HepG2 (cell line): ENCODE measurements around the gene URB1. TPM values are rescaled to one million over a fixed set of nuclear protein-coding genes. Genes with fewer than 3 reads are reported as not detected.

Experiments
- ATAC-seq: fragments of 200-7000 bp; cut with Tn5 transposase; 3 replicates; pipeline ENCODE4 v1.9.1; 2020; ENCODE audit warnings: mild to moderate bottlenecking, moderate library complexity
- BruUV-seq: library from RNA; stranded (reverse); fragments of 400-500 nt; replicated peaks from 2 replicates; lab custom pipeline; 2021; lab: Mats Ljungman, UMichigan
- CTCF ChIA-PET: fragments of 300-600 bp; formaldehyde crosslinking; extraction: SDS; loops from one replicate; lab custom pipeline; 2021; ENCODE audit warnings: low total read pairs, inconsistent platforms, low intra/inter-chr PET ratio; lab: Yijun Ruan, JAX
- POLR2A ChIA-PET: fragments of 350-600 bp; sonication (Branson Sonifier 250); formaldehyde crosslinking; loops from one replicate; lab custom pipeline; 2020; ENCODE audit warnings: antibody characterized with exemption, inconsistent platforms; lab: Yijun Ruan, JAX
- DNase-seq: peaks from one replicate; pipeline ENCODE4 v3.0.0-alpha.2; 2015; ENCODE audit warnings: low spot score
- FAIRE-seq: peaks from 3 replicates; lab custom pipeline; 2011; peaks lifted over from hg19 to GRCh38; lab: Jason Lieb, UNC
- H2AFZ ChIP-seq: one replicate; pipeline ENCODE4 v1.6.1; 2011; ENCODE audit warnings: low read length, inconsistent platforms
- H3K27ac ChIP-seq: fragments of 300-600 bp; 3 replicates; pipeline ENCODE4 v1.8.0; 2011; ENCODE audit warnings: mixed run types, mild to moderate bottlenecking, mixed read lengths, low read length, inconsistent platforms; ENCODE audit not compliant: insufficient read depth; ENCODE audit errors: extremely low read length
- H3K27me3 ChIP-seq, 2 experiments: fragments of 200-600 bp in 1 of 2; 2 replicates in 1 of 2; 3 replicates in 1 of 2; pipeline versions ENCODE4 v1.6.0 to v1.8.0; 2011; ENCODE audit warnings: low read length in 2 of 2, mild to moderate bottlenecking in 2 of 2, moderate library complexity in 2 of 2, inconsistent platforms in 1 of 2; ENCODE audit not compliant: insufficient read depth in 2 of 2, control insufficient read depth in 1 of 2
- H3K36me3 ChIP-seq, 2 experiments: fragments of 200-600 bp in 1 of 2; replicated peaks in 1 of 2; 2 replicates in 1 of 2; 3 replicates in 1 of 2; pipeline versions ENCODE4 v1.5.1 to v1.8.0; 2011; ENCODE audit warnings: low read length in 2 of 2, inconsistent platforms in 1 of 2; ENCODE audit not compliant: insufficient read depth in 2 of 2, control insufficient read depth in 1 of 2
- H3K4me1 ChIP-seq: 2 replicates; pipeline ENCODE4 v1.5.1; 2012; ENCODE audit warnings: low read length, inconsistent platforms; ENCODE audit not compliant: insufficient read depth
- H3K4me2 ChIP-seq: 2 replicates; pipeline ENCODE4 v1.6.0; 2011; ENCODE audit warnings: low read depth, low read length, inconsistent platforms
- H3K4me3 ChIP-seq, 3 experiments: fragments of 200-600 bp in 1 of 3; sonication (generic), shearing (Covaris generic) in 1 of 3; replicated peaks in 1 of 3; 2 replicates each; pipeline ENCODE4 v1.5.1; 2011 to 2016; ENCODE audit warnings: low read length in 3 of 3, inconsistent platforms in 2 of 3, low read depth in 2 of 3, mild to moderate bottlenecking in 2 of 3, control low read depth in 1 of 3, mixed read lengths in 1 of 3; ENCODE audit not compliant: insufficient read depth in 1 of 3
- H3K79me2 ChIP-seq: one replicate; pipeline ENCODE4 v1.6.1; 2011; ENCODE audit warnings: low read length, inconsistent platforms; ENCODE audit not compliant: insufficient read depth
- H3K9ac ChIP-seq: 2 replicates; pipeline ENCODE4 v1.6.0; 2011; ENCODE audit warnings: mild to moderate bottlenecking, low read depth, low read length, inconsistent platforms; ENCODE audit not compliant: insufficient read depth
- H3K9me3 ChIP-seq: 2 replicates; pipeline ENCODE4 v1.5.1; 2012; ENCODE audit warnings: mild to moderate bottlenecking, low read length
- H4K20me1 ChIP-seq: 2 replicates; pipeline ENCODE4 v1.6.0; 2011; ENCODE audit warnings: inconsistent platforms, mild to moderate bottlenecking, low read length, moderate library complexity; ENCODE audit not compliant: insufficient read depth
- CHD2 ChIP-seq: IDR thresholded peaks from 2 replicates; pipeline ENCODE4 v1.6.1; 2011; ENCODE audit warnings: low read depth, low read length, improper control_type of control experiment
- KLF9 ChIP-seq: IDR thresholded peaks from 2 replicates; pipeline ENCODE4 v1.6.1; 2016; ENCODE audit warnings: low read depth
- NR3C1 ChIP-seq: sonication (generic); formaldehyde crosslinking; IDR thresholded peaks from 2 replicates; pipeline ENCODE4 v1.4.0; 2020; ENCODE audit warnings: missing genetic modification reagents
- ONECUT2 ChIP-seq: sonication (generic); formaldehyde crosslinking; IDR thresholded peaks from 2 replicates; pipeline ENCODE4 v1.4.0; 2020; ENCODE audit warnings: missing genetic modification reagents
- RFXAP ChIP-seq: sonication (generic); formaldehyde crosslinking; IDR thresholded peaks from 2 replicates; pipeline ENCODE4 v1.4.0; 2020; ENCODE audit warnings: missing genetic modification reagents, borderline replicate concordance
- SALL1 ChIP-seq: sonication (generic); formaldehyde crosslinking; IDR thresholded peaks from 2 replicates; pipeline ENCODE4 v1.8.0; 2022; ENCODE audit warnings: mild to moderate bottlenecking, missing genetic modification reagents
- SNAPC2 ChIP-seq: sonication (generic); formaldehyde crosslinking; IDR thresholded peaks from 2 replicates; pipeline ENCODE4 v1.8.1; 2022; ENCODE audit warnings: mild to moderate bottlenecking, missing genetic modification reagents
- SOX6 ChIP-seq, 2 experiments: fragments of 450-650 bp in 1 of 2; sonication (generic) in 1 of 2; formaldehyde crosslinking in 1 of 2; IDR thresholded peaks; 2 replicates each; pipeline versions ENCODE4 v1.4.0 to v1.6.1; 2017 to 2020; ENCODE audit warnings: antibody characterized with exemption in 1 of 2, mild to moderate bottlenecking in 1 of 2, missing genetic modification reagents in 1 of 2
- ZNF616 ChIP-seq: sonication (generic); formaldehyde crosslinking; IDR thresholded peaks from 2 replicates; pipeline ENCODE4 v1.5.0; 2020; ENCODE audit warnings: low read depth, mild to moderate bottlenecking, missing genetic modification reagents
- ZNF816 ChIP-seq: sonication (generic); formaldehyde crosslinking; IDR thresholded peaks from 2 replicates; pipeline ENCODE4 v1.8.0; 2022; ENCODE audit warnings: missing genetic modification reagents, mild to moderate bottlenecking, borderline replicate concordance
- WGBS: methylation state at CpG from one replicate; pipeline ENCODE4 v1.1.6; 2017; ENCODE audit warnings: low lambda C conversion rate; 5-methylcytosine and 5-hydroxymethylcytosine counted together
- in situ Hi-C: cut with HindIII; loops from 2 replicates; pipeline ENCODE4 v1.10.0; 2017; ENCODE audit warnings: low pct_unique_long_range_greater_than_20kb; ENCODE audit not compliant: extremely low pct_ligation_motif_present
- intact Hi-C: fragments of 100-400 bp; cut with micrococcal nuclease; formaldehyde crosslinking; loops from one replicate; pipeline ENCODE4 v1.10.0; 2022; ENCODE audit not compliant: unreplicated experiment
- polyA plus RNA-seq, 8 experiments: library from polyadenylated mRNA; depleted of rRNA in 3 of 8; stranded (reverse) in 7 of 8; unstranded in 1 of 8; fragments of >200 nt; fragmentation: Illumina TruSeq in 4 of 8; extraction: Trizol in 4 of 8; gene quantifications; 2 replicates each; pipeline versions ENCODE4 v1.2.1 to v1.2.3, GENCODE V29; 2011 to 2016; ENCODE audit warnings: low read depth in 4 of 8, missing spikeins in 1 of 8, mixed read lengths in 1 of 8; ENCODE audit not compliant: insufficient read depth in 1 of 8
- total RNA-seq, 5 experiments: library from RNA; depleted of rRNA; stranded (reverse); fragments of >200 nt; fragmentation: Illumina TruSeq; extraction: Trizol; gene quantifications; 2 replicates each; pipeline ENCODE4 v1.2.3, GENCODE V29; 2016; ENCODE audit warnings: low read depth in 1 of 5
- TF ChIP-seq, protein P1 (sequence below): sonication (generic); formaldehyde crosslinking; conservative IDR thresholded peaks from 2 replicates; pipeline ENCODE4 v1.8.0; 2022; ENCODE audit warnings: mild to moderate bottlenecking, moderate library complexity, missing genetic modification reagents
- TF ChIP-seq, protein P2 (sequence below): sonication (generic); formaldehyde crosslinking; IDR thresholded peaks from 2 replicates; pipeline ENCODE4 v1.8.1; 2022; ENCODE audit warnings: low read depth, mild to moderate bottlenecking, missing genetic modification reagents

The URB1 gene
- total and polyA plus RNA-seq, 2 of the 13 experiments (the other 11 are each of a cell fraction or from before 2014, with no cell fraction given) = 4.5 to 16.7 TPM

GRCh38 chr21:32410916-32411315 lies 18.1 kb upstream of the URB1 start:
- WGBS = 50% methylated on average over 5 of the region's 5 CpGs
- BruUV-seq = no TSS peak
- TF ChIP-seq ZNF616 = no peak
- TF ChIP-seq SNAPC2 (CRISPR knock-in tag) = no peak
- no peak for TF ChIP-seq ONECUT2 (CRISPR knock-in tag)
- no peak for TF ChIP-seq RFXAP
- no peak for TF ChIP-seq ZNF816 (CRISPR knock-in tag)
- TF ChIP-seq CHD2 = no peak
- TF ChIP-seq SALL1 (CRISPR knock-in tag) = no peak
- no peak for TF ChIP-seq SOX6 (IDR thresholded peaks at IDR 0.05)
- TF ChIP-seq SOX6 (CRISPR knock-in tag; IDR thresholded peaks at IDR 0.05) = no peak
- TF ChIP-seq KLF9 = no peak
- TF ChIP-seq, protein P1, sequence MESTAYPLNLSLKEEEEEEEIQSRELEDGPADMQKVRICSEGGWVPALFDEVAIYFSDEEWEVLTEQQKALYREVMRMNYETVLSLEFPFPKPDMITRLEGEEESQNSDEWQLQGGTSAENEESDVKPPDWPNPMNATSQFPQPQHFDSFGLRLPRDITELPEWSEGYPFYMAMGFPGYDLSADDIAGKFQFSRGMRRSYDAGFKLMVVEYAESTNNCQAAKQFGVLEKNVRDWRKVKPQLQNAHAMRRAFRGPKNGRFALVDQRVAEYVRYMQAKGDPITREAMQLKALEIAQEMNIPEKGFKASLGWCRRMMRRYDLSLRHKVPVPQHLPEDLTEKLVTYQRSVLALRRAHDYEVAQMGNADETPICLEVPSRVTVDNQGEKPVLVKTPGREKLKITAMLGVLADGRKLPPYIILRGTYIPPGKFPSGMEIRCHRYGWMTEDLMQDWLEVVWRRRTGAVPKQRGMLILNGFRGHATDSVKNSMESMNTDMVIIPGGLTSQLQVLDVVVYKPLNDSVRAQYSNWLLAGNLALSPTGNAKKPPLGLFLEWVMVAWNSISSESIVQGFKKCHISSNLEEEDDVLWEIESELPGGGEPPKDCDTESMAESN (CRISPR knock-in tag) = no peak
- TF ChIP-seq, protein P2, sequence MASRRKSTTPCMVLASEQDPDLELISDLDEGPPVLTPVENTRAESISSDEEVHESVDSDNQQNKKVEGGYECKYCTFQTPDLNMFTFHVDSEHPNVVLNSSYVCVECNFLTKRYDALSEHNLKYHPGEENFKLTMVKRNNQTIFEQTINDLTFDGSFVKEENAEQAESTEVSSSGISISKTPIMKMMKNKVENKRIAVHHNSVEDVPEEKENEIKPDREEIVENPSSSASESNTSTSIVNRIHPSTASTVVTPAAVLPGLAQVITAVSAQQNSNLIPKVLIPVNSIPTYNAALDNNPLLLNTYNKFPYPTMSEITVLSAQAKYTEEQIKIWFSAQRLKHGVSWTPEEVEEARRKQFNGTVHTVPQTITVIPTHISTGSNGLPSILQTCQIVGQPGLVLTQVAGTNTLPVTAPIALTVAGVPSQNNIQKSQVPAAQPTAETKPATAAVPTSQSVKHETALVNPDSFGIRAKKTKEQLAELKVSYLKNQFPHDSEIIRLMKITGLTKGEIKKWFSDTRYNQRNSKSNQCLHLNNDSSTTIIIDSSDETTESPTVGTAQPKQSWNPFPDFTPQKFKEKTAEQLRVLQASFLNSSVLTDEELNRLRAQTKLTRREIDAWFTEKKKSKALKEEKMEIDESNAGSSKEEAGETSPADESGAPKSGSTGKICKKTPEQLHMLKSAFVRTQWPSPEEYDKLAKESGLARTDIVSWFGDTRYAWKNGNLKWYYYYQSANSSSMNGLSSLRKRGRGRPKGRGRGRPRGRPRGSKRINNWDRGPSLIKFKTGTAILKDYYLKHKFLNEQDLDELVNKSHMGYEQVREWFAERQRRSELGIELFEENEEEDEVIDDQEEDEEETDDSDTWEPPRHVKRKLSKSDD (CRISPR knock-in tag) = no peak
- no peak for TF ChIP-seq NR3C1
- Histone ChIP-seq H3K27me3 (peaks cover 5 to 31% of the 10 kb centered on the region in 2 experiments), H3K27ac (no peak overlapping the region), H2AFZ (no peak overlapping the region), H3K36me3 (no peaks in the 10 kb centered on the region), H3K79me2 (no peaks in the 10 kb centered on the region), H3K4me2 (no peak overlapping the region), H3K9me3 (no peaks in the 10 kb centered on the region), H3K9ac (no peak overlapping the region), H3K4me3 (no peak overlapping the region), H3K4me1 (peaks cover 29% of the 10 kb centered on the region), H4K20me1 (no peaks in the 10 kb centered on the region)
- CTCF ChIA-PET = no interaction called here
- intact Hi-C loops = loop anchor here (10.0 kb wide), 1 partner anchor 906 kb away; no protein-coding TSS in a partner anchor
- POLR2A ChIA-PET = no interaction called here
- DNase-seq (no peak), FAIRE-seq (no peak), ATAC-seq (no peak)
- in situ Hi-C loops = loop anchor here (5.0 kb wide), 1 partner anchor 181 kb away; no protein-coding TSS in a partner anchor
